ENCODE data around the gene ACAN.

ACAN gene

DNA sequence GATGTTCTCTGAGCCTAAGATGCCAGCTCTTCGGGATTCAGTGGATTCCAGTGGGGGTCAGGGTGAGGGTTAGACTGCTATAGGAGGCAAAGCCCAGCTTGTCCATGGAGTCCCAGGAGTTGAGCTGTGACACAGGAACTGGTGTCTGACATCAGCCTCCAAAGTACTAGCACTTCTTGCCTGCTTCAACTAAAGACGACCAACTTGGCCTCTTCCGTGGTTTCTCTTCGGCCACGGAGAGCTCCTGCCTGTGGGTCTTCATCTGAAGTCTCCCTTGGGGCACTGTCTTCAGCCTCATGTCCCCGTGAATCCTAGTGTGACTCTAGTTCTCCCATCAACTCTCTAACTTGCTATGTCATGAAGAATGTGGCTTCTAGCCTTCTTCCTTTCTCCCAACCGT, 12.8 kb upstream of the ACAN start (continued):
- TF ChIP-seq, protein P1, sequence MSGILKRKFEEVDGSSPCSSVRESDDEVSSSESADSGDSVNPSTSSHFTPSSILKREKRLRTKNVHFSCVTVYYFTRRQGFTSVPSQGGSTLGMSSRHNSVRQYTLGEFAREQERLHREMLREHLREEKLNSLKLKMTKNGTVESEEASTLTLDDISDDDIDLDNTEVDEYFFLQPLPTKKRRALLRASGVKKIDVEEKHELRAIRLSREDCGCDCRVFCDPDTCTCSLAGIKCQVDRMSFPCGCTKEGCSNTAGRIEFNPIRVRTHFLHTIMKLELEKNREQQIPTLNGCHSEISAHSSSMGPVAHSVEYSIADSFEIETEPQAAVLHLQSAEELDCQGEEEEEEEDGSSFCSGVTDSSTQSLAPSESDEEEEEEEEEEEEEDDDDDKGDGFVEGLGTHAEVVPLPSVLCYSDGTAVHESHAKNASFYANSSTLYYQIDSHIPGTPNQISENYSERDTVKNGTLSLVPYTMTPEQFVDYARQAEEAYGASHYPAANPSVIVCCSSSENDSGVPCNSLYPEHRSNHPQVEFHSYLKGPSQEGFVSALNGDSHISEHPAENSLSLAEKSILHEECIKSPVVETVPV (CRISPR knock-in tag; IDR thresholded peaks at IDR 0.05), result no peak
- TF ChIP-seq, protein P2, sequence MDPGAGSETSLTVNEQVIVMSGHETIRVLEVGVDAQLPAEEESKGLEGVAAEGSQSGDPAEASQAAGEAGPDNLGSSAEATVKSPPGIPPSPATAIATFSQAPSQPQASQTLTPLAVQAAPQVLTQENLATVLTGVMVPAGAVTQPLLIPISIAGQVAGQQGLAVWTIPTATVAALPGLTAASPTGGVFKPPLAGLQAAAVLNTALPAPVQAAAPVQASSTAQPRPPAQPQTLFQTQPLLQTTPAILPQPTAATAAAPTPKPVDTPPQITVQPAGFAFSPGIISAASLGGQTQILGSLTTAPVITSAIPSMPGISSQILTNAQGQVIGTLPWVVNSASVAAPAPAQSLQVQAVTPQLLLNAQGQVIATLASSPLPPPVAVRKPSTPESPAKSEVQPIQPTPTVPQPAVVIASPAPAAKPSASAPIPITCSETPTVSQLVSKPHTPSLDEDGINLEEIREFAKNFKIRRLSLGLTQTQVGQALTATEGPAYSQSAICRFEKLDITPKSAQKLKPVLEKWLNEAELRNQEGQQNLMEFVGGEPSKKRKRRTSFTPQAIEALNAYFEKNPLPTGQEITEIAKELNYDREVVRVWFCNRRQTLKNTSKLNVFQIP (CRISPR knock-in tag; IDR thresholded peaks at IDR 0.05; ENCODE audit: borderline replicate concordance, low read depth), result no peak

DNA sequence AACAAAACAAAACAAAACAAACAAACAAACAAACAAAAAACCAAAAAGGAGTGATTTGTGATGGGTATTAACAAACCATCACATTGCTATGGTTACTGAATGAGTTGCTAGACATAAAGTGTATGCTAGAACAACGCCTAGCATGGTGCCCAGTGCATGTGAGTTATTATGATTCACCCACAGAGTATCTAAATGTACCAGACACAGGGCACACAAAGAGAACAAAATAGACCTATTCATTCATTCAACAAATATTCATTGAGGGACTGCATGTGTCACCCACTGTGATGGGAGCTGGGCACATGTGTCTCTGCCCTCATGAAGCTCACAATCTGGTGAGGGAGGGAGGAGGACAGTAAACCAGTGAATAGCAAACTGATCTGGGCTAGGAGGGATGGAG, 11.6 kb upstream of the ACAN start:
- no peak for ATAC-seq
- TF ChIP-seq CSDC2 (CRISPR knock-in tag; IDR thresholded peaks at IDR 0.05), result no peak
- no peak for TF ChIP-seq GLIS3 (CRISPR knock-in tag; IDR thresholded peaks at IDR 0.05)
- no peak for TF ChIP-seq BACH2 (CRISPR knock-in tag; IDR thresholded peaks at IDR 0.05; ENCODE audit: borderline replicate concordance)
- TF ChIP-seq ISL1 (CRISPR knock-in tag; IDR thresholded peaks at IDR 0.05), result no peak
- TF ChIP-seq TCF4 (CRISPR knock-in tag; IDR thresholded peaks at IDR 0.05; ENCODE audit: borderline replicate concordance), result no peak
- no peak for TF ChIP-seq PPARA (CRISPR knock-in tag; IDR thresholded peaks at IDR 0.05; ENCODE audit: borderline replicate concordance)
- no peak for TF ChIP-seq RARB (CRISPR knock-in tag; IDR thresholded peaks at IDR 0.05)
- TF ChIP-seq, protein P3, sequence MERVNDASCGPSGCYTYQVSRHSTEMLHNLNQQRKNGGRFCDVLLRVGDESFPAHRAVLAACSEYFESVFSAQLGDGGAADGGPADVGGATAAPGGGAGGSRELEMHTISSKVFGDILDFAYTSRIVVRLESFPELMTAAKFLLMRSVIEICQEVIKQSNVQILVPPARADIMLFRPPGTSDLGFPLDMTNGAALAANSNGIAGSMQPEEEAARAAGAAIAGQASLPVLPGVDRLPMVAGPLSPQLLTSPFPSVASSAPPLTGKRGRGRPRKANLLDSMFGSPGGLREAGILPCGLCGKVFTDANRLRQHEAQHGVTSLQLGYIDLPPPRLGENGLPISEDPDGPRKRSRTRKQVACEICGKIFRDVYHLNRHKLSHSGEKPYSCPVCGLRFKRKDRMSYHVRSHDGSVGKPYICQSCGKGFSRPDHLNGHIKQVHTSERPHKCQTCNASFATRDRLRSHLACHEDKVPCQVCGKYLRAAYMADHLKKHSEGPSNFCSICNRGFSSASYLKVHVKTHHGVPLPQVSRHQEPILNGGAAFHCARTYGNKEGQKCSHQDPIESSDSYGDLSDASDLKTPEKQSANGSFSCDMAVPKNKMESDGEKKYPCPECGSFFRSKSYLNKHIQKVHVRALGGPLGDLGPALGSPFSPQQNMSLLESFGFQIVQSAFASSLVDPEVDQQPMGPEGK (CRISPR knock-in tag; IDR thresholded peaks at IDR 0.05; ENCODE audit: borderline replicate concordance), result no peak

DNA sequence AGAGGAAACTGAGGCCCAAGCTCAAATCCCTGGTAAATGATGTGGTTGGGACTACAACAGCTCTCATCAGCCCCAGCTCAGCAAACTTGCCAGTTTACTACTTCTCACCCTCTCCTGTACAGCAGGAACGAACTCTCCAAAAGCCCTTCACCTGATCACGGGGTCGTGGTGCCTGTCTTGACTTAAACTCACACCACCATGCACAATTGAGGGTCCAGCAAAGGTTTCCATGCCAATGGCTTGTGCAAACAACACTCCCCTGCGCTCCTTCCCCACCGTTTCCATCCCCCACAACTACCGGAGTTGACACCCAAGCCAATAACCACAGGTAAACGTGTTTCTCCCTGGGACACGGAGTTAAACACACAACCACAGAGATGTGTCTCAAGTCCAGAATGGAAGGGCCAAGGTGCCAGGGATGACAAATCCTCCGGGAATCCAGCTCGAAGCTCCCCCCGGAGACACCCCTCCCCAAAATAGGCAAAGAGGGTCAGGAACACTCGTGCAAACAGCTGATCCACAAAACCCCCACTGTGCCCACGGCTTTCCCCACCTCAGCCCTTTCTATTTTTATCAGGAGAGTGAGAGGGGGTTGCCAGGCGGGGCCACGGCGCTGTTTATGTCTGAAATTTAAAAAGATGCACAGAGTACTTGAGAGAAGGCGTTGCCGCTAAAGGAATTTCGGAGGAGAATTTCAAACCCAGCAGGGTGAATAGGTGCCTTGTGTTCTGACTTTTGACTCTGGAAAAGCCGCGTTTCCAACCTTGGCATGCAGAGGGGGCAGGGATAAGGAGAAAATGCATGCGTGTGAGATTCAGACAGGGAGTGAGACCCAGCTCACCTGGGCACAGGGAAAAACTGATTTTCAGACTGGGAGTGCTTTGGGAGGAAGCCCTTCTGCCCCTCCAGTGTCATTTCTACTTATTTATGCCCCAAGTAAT, 10.6 kb upstream of the ACAN start:
- TF ChIP-seq TOX (CRISPR knock-in tag; IDR thresholded peaks at IDR 0.05; ENCODE audit: borderline replicate concordance), result no peak
- ATAC-seq, result no peak

DNA sequence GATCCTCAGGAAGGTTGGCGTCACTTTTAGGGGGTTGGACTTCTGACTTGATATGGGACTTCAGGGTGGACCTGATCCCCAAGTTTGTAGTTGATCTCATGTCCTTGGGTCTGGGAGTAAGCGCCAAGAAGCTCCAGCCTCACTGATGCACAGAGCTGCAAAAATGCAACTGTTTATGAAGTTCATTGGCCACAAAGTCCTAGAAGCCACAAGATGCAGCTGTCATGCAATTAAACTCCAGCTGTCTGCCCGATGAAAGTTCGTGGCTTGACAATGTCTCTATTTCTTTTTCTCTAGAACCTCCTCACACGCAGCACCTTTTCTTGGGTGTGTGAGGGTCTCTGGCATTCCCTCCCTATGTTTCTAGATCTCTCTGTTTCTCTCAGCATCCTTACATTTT, 9.2 kb upstream of the ACAN start:
- TF ChIP-seq, protein P3 (CRISPR knock-in tag; IDR thresholded peaks at IDR 0.05; ENCODE audit: borderline replicate concordance), result no peak
- TF ChIP-seq ZNF8 (CRISPR knock-in tag; IDR thresholded peaks at IDR 0.05) (no peak), GLIS3 (CRISPR knock-in tag; IDR thresholded peaks at IDR 0.05) (no peak), ZFP30 (CRISPR knock-in tag; IDR thresholded peaks at IDR 0.05) (no peak), ZNF565 (CRISPR knock-in tag; conservative IDR thresholded peaks at IDR 0.05; ENCODE audit: low read depth) (no peak), ZNF70 (CRISPR knock-in tag; IDR thresholded peaks at IDR 0.05) (no peak), BACH2 (CRISPR knock-in tag; IDR thresholded peaks at IDR 0.05; ENCODE audit: borderline replicate concordance) (no peak), TCF4 (CRISPR knock-in tag; IDR thresholded peaks at IDR 0.05; ENCODE audit: borderline replicate concordance) (no peak), CSDC2 (CRISPR knock-in tag; IDR thresholded peaks at IDR 0.05) (no peak), RARB (CRISPR knock-in tag; IDR thresholded peaks at IDR 0.05) (no peak), TOX (CRISPR knock-in tag; IDR thresholded peaks at IDR 0.05; ENCODE audit: borderline replicate concordance) (no peak), ESRRG (CRISPR knock-in tag; IDR thresholded peaks at IDR 0.05) (no peak)
- TF ChIP-seq, protein P4, sequence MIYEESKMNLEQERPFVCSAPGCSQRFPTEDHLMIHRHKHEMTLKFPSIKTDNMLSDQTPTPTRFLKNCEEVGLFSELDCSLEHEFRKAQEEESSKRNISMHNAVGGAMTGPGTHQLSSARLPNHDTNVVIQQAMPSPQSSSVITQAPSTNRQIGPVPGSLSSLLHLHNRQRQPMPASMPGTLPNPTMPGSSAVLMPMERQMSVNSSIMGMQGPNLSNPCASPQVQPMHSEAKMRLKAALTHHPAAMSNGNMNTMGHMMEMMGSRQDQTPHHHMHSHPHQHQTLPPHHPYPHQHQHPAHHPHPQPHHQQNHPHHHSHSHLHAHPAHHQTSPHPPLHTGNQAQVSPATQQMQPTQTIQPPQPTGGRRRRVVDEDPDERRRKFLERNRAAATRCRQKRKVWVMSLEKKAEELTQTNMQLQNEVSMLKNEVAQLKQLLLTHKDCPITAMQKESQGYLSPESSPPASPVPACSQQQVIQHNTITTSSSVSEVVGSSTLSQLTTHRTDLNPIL (CRISPR knock-in tag; IDR thresholded peaks at IDR 0.05; ENCODE audit: low read depth), result no peak
- TF ChIP-seq, protein P5, sequence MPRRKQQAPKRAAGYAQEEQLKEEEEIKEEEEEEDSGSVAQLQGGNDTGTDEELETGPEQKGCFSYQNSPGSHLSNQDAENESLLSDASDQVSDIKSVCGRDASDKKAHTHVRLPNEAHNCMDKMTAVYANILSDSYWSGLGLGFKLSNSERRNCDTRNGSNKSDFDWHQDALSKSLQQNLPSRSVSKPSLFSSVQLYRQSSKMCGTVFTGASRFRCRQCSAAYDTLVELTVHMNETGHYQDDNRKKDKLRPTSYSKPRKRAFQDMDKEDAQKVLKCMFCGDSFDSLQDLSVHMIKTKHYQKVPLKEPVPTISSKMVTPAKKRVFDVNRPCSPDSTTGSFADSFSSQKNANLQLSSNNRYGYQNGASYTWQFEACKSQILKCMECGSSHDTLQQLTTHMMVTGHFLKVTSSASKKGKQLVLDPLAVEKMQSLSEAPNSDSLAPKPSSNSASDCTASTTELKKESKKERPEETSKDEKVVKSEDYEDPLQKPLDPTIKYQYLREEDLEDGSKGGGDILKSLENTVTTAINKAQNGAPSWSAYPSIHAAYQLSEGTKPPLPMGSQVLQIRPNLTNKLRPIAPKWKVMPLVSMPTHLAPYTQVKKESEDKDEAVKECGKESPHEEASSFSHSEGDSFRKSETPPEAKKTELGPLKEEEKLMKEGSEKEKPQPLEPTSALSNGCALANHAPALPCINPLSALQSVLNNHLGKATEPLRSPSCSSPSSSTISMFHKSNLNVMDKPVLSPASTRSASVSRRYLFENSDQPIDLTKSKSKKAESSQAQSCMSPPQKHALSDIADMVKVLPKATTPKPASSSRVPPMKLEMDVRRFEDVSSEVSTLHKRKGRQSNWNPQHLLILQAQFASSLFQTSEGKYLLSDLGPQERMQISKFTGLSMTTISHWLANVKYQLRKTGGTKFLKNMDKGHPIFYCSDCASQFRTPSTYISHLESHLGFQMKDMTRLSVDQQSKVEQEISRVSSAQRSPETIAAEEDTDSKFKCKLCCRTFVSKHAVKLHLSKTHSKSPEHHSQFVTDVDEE (CRISPR knock-in tag; IDR thresholded peaks at IDR 0.05), result no peak
- TF ChIP-seq, protein P1 (CRISPR knock-in tag; IDR thresholded peaks at IDR 0.05), result no peak
- ATAC-seq, result no peak
